GM20000 (cell line): ENCODE results near the gene PFKP.

ENCODE experiments used
- DNase-seq: peaks from one replicate; pipeline ENCODE4 v3.0.0; 2012; ENCODE audit warnings: low spot score
- CTCF ChIP-seq: IDR thresholded peaks from 2 replicates; pipeline ENCODE4 v1.5.1; 2012; ENCODE audit warnings: mild to moderate bottlenecking, control low read depth; ENCODE audit errors: extremely low read depth, missing control alignments

PFKP gene

DNA sequence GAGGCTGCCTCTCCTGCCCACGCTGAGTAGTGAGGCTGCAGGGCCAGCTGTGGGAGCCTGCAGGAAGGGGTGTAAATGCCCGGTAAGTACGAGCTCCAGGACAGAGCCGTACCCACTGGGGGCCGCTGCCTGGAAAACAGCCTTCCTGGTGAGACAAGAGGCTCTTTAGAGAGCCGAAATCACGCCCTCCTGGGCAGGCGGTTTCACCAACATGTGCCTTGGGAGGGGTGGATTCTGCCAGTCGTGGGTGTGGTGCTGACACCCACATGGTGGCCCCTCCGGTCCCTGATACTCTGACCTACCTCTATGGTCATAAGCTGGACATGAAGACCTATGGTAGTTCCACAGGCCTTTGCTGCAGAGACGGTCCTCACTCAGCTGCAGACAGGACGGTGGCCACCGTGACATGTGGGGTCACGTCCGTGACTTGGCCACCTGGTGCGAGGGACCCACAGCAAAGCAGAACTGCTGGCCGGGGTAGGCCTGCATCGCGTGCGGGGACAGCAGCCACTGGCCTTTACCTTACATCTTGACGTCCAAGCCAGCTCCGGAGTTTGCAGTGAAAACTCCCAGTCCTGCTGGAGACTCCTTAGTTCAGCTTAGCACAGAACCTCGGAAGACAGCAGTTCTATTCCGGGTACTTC, 58.3 kb downstream of the PFKP start:
- DNase-seq, result no peak
- TF ChIP-seq CTCF, result no peak

GRCh38 chr10:3126249-3126648, 58.9 kb downstream of the PFKP start:
- no peak for TF ChIP-seq CTCF
- DNase-seq, result no peak

DNA sequence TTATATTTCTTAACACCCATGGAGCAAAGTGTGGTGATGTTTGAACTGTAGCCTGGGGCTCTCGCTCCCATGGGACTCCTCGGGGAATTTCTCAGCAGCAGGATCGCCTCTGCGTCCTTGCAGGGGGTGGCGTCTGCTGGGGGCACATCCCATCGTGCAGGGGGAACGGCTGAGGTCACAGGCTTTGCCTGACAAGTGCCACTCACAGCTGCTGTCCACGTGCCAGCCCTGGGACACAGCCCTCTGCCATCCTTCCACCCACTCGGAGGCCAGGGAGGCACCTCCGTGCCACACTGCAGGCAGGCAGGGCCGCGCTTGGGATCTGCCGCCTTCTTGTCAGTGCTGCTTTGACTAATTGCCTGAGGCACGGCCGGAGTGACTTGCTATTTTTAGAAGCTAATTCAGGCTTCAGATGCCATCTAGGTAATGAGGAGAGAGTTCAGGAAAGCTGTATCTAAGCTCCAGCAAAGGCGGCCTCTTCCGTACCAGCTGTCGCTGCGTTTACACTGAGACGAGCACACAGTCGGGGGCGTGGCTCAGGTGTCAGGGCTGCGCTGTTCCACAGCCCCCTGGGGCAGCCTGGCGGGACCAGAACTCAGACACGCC, 59.5 kb downstream of the PFKP start:
- DNase-seq, result no peak
- TF ChIP-seq CTCF, result no peak

DNA sequence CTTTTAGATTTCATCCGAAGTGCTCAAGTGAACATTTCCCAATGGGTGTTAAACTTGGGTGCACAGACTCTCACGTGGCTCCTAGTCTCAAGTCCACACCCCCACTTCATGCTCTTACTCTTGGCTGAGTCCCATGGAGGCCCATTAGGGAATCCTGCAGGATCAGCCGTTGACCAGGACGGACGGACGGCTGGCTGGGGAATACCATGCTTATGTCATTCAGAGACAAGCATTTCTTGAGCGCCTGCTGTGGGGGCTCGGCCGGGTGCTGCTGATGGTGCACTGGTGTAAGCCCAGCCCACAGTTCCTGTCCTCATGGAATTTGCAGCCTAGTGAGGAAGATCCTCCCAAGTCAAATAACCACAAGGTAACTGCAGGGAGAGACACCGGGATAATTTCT, 60.6 kb downstream of the PFKP start:
- TF ChIP-seq CTCF, result no peak

GRCh38 chr10:3128379-3129130, 61.2 kb downstream of the PFKP start:
- TF ChIP-seq CTCF, result no peak
- DNase-seq, result no peak

More for the DNA sequence above, 60.6 kb downstream of the PFKP start:
- no peak for DNase-seq

DNA sequence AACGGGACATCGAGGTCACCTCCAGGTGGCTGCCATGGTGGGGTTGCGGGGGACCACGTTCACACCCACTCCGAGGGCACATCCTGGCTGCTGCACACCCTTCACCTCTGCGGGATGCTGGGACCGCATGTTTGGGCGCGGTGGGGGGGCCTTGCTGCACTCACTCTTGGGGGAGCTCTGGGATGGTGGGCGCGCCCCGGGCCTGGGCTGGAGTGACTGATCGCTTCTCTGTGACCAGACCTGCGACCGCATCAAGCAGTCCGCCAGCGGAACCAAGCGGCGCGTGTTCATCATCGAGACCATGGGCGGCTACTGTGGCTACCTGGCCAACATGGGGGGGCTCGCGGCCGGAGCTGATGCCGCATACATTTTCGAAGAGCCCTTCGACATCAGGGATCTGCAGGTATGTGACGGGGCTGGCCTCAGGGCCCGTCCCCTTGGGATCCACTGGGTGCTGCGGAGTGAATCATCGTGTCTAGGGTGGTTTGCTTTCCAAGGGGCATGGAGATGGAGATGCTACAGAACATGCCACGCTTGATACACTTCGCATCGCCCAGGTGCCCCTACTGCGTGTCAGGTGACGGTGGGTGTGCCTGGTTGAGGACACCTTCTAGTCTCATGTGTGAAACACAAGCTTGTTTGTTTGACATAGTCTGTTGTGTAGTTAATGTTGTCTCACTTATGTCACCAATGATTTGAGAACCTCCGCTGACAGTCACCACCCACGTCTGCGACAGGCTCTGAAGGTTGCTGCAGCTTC, 62.4 kb downstream of the PFKP start:
- no peak for TF ChIP-seq CTCF
- no peak for DNase-seq
